HEK293 (cell line): ENCODE data around the gene PANK4.
A peak's percentile ranks its signal among the peaks of the same experiment; 100 is the strongest.

Experiments used
- CTCF ChIA-PET: fragments of 350-600 bp; formaldehyde crosslinking; extraction: SDS; loops from one replicate; lab custom pipeline; 2021; ENCODE audit warnings: antibody characterized with exemption; lab: Yijun Ruan, JAX
- POLR2A ChIA-PET: fragments of 300-600 bp; formaldehyde crosslinking; extraction: SDS; loops from one replicate; lab custom pipeline; 2020; ENCODE audit warnings: antibody characterized with exemption, inconsistent platforms; lab: Yijun Ruan, JAX
- H3K27ac ChIP-seq: fragments of 200-500 bp; sonication (Bioruptor generic); 2 replicates; pipeline ENCODE4 v1.5.1; 2014; ENCODE audit warnings: low read depth, low read length, control low read depth, inconsistent platforms; ENCODE audit errors: extremely low read depth
- H3K36me3 ChIP-seq, 2 experiments: fragments of 200-500 bp in 1 of 2; sonication (Bioruptor generic) in 1 of 2; 1 replicate in 1 of 2; 2 replicates in 1 of 2; pipeline ENCODE4 v1.5.1; 2014 to 2017; ENCODE audit warnings: inconsistent platforms in 2 of 2, low read length in 2 of 2; ENCODE audit not compliant: control insufficient read depth in 2 of 2, insufficient read depth in 1 of 2
- H3K4me1 ChIP-seq: fragments of 200-500 bp; sonication (Bioruptor generic); 2 replicates; pipeline ENCODE4 v1.5.1; 2014; ENCODE audit warnings: mild to moderate bottlenecking, low read length, inconsistent platforms; ENCODE audit not compliant: control insufficient read depth, insufficient read depth
- H3K4me3 ChIP-seq: 2 replicates; pipeline ENCODE4 v1.5.1; 2011; ENCODE audit warnings: low read depth, mild to moderate bottlenecking, control low read depth, low read length, moderate library complexity
- H3K9me3 ChIP-seq: fragments of 200-500 bp; sonication (Bioruptor generic); 2 replicates; pipeline ENCODE4 v1.5.1; 2014; ENCODE audit warnings: low read depth, low read length, inconsistent platforms; ENCODE audit not compliant: control insufficient read depth, insufficient read depth
- EGR2 ChIP-seq: fragments of 450-650 bp; formaldehyde crosslinking; IDR thresholded peaks from 2 replicates; pipeline ENCODE4 v1.5.1; 2016; ENCODE audit warnings: low read depth, missing biosample characterization, missing genetic modification characterization
- KLF9 ChIP-seq: fragments of 450-650 bp; formaldehyde crosslinking; IDR thresholded peaks from 2 replicates; pipeline ENCODE4 v1.5.1; 2016; ENCODE audit warnings: missing biosample characterization, missing genetic modification characterization, low read depth
- RBAK ChIP-seq: fragments of 450-650 bp; formaldehyde crosslinking; IDR thresholded peaks from 2 replicates; pipeline ENCODE4 v1.5.1; 2016; ENCODE audit warnings: missing biosample characterization, missing genetic modification characterization
- REPIN1 ChIP-seq: fragments of 450-650 bp; formaldehyde crosslinking; IDR thresholded peaks from 2 replicates; pipeline ENCODE4 v1.5.1; 2017; ENCODE audit warnings: missing biosample characterization, missing genetic modification characterization, low read depth
- ZBTB17 ChIP-seq: fragments of 450-650 bp; formaldehyde crosslinking; IDR thresholded peaks from 2 replicates; pipeline ENCODE4 v1.5.1; 2016; ENCODE audit warnings: missing biosample characterization, missing genetic modification characterization
- ZFHX2 ChIP-seq: fragments of 450-650 bp; formaldehyde crosslinking; conservative IDR thresholded peaks from 2 replicates; pipeline ENCODE4 v1.5.1; 2016; ENCODE audit warnings: missing biosample characterization, missing genetic modification characterization
- ZFP3 ChIP-seq: fragments of 450-650 bp; formaldehyde crosslinking; IDR thresholded peaks from 2 replicates; pipeline ENCODE4 v1.5.1; 2016; ENCODE audit warnings: low read depth, missing biosample characterization, missing genetic modification characterization
- ZFP69B ChIP-seq: fragments of 450-650 bp; formaldehyde crosslinking; IDR thresholded peaks from 2 replicates; pipeline ENCODE4 v1.5.1; 2016; ENCODE audit warnings: missing biosample characterization, missing genetic modification characterization
- ZIC2 ChIP-seq: fragments of 450-650 bp; formaldehyde crosslinking; IDR thresholded peaks from 2 replicates; pipeline ENCODE4 v1.5.1; 2016; ENCODE audit warnings: missing biosample characterization, missing genetic modification characterization
- ZNF16 ChIP-seq: fragments of 450-650 bp; formaldehyde crosslinking; IDR thresholded peaks from 2 replicates; pipeline ENCODE4 v1.5.1; 2016; ENCODE audit warnings: low read depth, missing biosample characterization, missing genetic modification characterization
- ZNF521 ChIP-seq: fragments of 450-650 bp; formaldehyde crosslinking; IDR thresholded peaks from 2 replicates; pipeline ENCODE4 v1.5.1; 2017; ENCODE audit warnings: missing biosample characterization, mild to moderate bottlenecking, missing genetic modification characterization
- ZNF626 ChIP-seq: fragments of 450-650 bp; sonication (Bioruptor Pico); formaldehyde crosslinking; IDR thresholded peaks from 2 replicates; pipeline ENCODE4 v1.5.1; 2018; ENCODE audit warnings: missing biosample characterization, missing genetic modification characterization, inconsistent platforms
- ZNF654 ChIP-seq: fragments of 450-650 bp; formaldehyde crosslinking; IDR thresholded peaks from 2 replicates; pipeline ENCODE4 v1.5.1; 2016; ENCODE audit warnings: low read depth, missing biosample characterization, missing genetic modification characterization
- ZNF658 ChIP-seq: fragments of 450-650 bp; formaldehyde crosslinking; IDR thresholded peaks from 2 replicates; pipeline ENCODE4; 2016; ENCODE audit warnings: missing biosample characterization, missing genetic modification characterization
- ZNF785 ChIP-seq: fragments of 450-650 bp; formaldehyde crosslinking; IDR thresholded peaks from 2 replicates; pipeline ENCODE4 v1.5.1; 2016; ENCODE audit warnings: missing biosample characterization, missing genetic modification characterization
- ZSCAN16 ChIP-seq: fragments of 450-650 bp; formaldehyde crosslinking; IDR thresholded peaks from 2 replicates; pipeline ENCODE4 v1.5.1; 2016; ENCODE audit warnings: missing biosample characterization, missing genetic modification characterization
- TF ChIP-seq, protein P1 (sequence below): fragments of 450-650 bp; formaldehyde crosslinking; IDR thresholded peaks from 2 replicates; pipeline ENCODE4 v1.5.1; 2017; ENCODE audit warnings: missing biosample characterization, missing genetic modification characterization
- TF ChIP-seq, protein P2 (sequence below): fragments of 450-650 bp; formaldehyde crosslinking; IDR thresholded peaks from 2 replicates; pipeline ENCODE4 v1.5.1; 2016; ENCODE audit warnings: missing biosample characterization, missing genetic modification characterization
- TF ChIP-seq, protein P3 (sequence below): fragments of 450-650 bp; formaldehyde crosslinking; IDR thresholded peaks from 2 replicates; pipeline ENCODE4 v1.5.1; 2016; ENCODE audit warnings: missing biosample characterization, missing genetic modification characterization, borderline replicate concordance
- TF ChIP-seq, protein P4 (sequence below): fragments of 450-650 bp; formaldehyde crosslinking; IDR thresholded peaks from 2 replicates; pipeline ENCODE4 v1.5.1; 2016; ENCODE audit warnings: missing biosample characterization, missing genetic modification characterization
- TF ChIP-seq, protein P5 (sequence below): fragments of 450-650 bp; formaldehyde crosslinking; conservative IDR thresholded peaks from 2 replicates; pipeline ENCODE4 v1.5.1; 2016; ENCODE audit warnings: low read depth, missing biosample characterization, missing genetic modification characterization
- TF ChIP-seq, protein P6 (sequence below): fragments of 450-650 bp; formaldehyde crosslinking; IDR thresholded peaks from 2 replicates; pipeline ENCODE4 v1.5.1; 2016; ENCODE audit warnings: missing biosample characterization, missing genetic modification characterization

PANK4 gene

DNA sequence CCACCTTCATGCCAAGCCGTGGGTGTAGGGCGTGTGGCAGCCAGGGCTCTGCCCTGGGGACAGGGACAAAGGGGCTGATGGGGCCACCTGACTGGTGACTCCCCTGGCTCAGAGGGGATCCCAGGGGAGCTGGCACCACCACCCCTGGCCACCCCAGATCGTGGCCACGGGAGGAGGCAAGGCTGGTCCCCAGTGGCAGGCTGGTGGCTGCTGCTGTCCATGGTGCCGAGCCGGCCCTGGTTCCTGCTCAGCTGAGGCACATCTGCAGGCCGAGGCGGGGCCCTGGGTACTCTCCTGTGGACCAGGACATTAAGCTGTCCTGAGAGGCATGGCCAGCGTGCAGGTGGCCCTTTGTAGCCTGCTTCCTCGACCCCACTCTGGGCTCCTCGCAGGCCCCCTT, 43.8 kb downstream of the PANK4 start:
- Histone ChIP-seq H3K27ac (no peak overlapping the region), H3K9me3 (no peaks in the 10 kb centered on the region), H3K4me1 (no peaks in the 10 kb centered on the region), H3K4me3 (no peak overlapping the region), H3K36me3 (no peaks in the 10 kb centered on the region)
- ChIA-PET CTCF (no interaction called here), POLR2A (no interaction called here)
- TF ChIP-seq, protein P1, sequence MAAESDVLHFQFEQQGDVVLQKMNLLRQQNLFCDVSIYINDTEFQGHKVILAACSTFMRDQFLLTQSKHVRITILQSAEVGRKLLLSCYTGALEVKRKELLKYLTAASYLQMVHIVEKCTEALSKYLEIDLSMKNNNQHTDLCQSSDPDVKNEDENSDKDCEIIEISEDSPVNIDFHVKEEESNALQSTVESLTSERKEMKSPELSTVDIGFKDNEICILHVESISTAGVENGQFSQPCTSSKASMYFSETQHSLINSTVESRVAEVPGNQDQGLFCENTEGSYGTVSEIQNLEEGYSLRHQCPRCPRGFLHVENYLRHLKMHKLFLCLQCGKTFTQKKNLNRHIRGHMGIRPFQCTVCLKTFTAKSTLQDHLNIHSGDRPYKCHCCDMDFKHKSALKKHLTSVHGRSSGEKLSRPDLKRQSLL (tag by site-specific recombination) = no peak
- TF ChIP-seq ZFHX2 (tag by site-specific recombination) = 0 out of 2 replicates have a peak, but pooled peaks have one; percentile 24
- no peak for TF ChIP-seq ZBTB17 (tag by site-specific recombination)
- TF ChIP-seq, protein P2, sequence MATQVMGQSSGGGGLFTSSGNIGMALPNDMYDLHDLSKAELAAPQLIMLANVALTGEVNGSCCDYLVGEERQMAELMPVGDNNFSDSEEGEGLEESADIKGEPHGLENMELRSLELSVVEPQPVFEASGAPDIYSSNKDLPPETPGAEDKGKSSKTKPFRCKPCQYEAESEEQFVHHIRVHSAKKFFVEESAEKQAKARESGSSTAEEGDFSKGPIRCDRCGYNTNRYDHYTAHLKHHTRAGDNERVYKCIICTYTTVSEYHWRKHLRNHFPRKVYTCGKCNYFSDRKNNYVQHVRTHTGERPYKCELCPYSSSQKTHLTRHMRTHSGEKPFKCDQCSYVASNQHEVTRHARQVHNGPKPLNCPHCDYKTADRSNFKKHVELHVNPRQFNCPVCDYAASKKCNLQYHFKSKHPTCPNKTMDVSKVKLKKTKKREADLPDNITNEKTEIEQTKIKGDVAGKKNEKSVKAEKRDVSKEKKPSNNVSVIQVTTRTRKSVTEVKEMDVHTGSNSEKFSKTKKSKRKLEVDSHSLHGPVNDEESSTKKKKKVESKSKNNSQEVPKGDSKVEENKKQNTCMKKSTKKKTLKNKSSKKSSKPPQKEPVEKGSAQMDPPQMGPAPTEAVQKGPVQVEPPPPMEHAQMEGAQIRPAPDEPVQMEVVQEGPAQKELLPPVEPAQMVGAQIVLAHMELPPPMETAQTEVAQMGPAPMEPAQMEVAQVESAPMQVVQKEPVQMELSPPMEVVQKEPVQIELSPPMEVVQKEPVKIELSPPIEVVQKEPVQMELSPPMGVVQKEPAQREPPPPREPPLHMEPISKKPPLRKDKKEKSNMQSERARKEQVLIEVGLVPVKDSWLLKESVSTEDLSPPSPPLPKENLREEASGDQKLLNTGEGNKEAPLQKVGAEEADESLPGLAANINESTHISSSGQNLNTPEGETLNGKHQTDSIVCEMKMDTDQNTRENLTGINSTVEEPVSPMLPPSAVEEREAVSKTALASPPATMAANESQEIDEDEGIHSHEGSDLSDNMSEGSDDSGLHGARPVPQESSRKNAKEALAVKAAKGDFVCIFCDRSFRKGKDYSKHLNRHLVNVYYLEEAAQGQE = peak; percentile 98
- no peak for TF ChIP-seq ZNF658

DNA sequence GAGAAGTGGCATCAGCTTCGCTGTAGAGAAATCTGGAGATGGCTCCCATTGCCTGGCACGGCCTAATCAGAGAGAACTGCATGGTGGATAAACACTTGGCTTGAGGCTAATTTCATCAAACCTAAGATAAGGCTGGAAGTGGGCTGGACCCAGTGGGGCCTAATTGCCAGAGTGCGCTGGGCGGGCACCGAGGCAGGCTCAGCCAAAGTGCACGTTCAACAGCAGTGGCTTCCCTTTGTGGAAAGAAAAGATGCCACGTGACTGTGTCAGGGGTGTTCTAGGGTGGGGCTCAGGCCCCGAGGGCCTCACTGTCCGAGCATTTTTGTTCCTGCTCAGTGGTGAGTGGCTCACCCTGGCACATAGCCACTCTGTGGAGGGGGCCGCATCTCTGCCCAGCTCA, 44.5 kb downstream of the PANK4 start:
- no peak overlapping the region for H3K4me3 ChIP-seq
- no peaks in the 10 kb centered on the region for H3K4me1 ChIP-seq
- CTCF ChIA-PET = no interaction called here
- H3K9me3 ChIP-seq = no peaks in the 10 kb centered on the region
- POLR2A ChIA-PET = no interaction called here
- TF ChIP-seq KLF9 (tag by site-specific recombination) (no peak), ZNF785 (tag by site-specific recombination) (no peak), ZNF521 (tag by site-specific recombination) (no peak), ZNF16 (tag by site-specific recombination) (no peak), ZFHX2 (tag by site-specific recombination) (no peak), ZSCAN16 (tag by site-specific recombination) (no peak), REPIN1 (tag by site-specific recombination) (no peak), ZNF626 (no peak), ZFP3 (tag by site-specific recombination) (no peak), RBAK (no peak), ZIC2 (tag by site-specific recombination) (no peak), ZFP69B (no peak), EGR2 (tag by site-specific recombination) (no peak), ZNF654 (tag by site-specific recombination) (no peak)
- TF ChIP-seq, protein P3, sequence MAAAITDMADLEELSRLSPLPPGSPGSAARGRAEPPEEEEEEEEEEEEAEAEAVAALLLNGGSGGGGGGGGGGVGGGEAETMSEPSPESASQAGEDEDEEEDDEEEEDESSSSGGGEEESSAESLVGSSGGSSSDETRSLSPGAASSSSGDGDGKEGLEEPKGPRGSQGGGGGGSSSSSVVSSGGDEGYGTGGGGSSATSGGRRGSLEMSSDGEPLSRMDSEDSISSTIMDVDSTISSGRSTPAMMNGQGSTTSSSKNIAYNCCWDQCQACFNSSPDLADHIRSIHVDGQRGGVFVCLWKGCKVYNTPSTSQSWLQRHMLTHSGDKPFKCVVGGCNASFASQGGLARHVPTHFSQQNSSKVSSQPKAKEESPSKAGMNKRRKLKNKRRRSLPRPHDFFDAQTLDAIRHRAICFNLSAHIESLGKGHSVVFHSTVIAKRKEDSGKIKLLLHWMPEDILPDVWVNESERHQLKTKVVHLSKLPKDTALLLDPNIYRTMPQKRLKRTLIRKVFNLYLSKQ (tag by site-specific recombination) = no peak
- TF ChIP-seq, protein P4, sequence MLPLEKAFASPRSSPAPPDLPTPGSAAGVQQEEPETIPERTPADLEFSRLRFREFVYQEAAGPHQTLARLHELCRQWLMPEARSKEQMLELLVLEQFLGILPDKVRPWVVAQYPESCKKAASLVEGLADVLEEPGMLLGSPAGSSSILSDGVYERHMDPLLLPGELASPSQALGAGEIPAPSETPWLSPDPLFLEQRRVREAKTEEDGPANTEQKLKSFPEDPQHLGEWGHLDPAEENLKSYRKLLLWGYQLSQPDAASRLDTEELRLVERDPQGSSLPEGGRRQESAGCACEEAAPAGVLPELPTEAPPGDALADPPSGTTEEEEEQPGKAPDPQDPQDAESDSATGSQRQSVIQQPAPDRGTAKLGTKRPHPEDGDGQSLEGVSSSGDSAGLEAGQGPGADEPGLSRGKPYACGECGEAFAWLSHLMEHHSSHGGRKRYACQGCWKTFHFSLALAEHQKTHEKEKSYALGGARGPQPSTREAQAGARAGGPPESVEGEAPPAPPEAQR (tag by site-specific recombination) = no peak
- TF ChIP-seq, protein P5, sequence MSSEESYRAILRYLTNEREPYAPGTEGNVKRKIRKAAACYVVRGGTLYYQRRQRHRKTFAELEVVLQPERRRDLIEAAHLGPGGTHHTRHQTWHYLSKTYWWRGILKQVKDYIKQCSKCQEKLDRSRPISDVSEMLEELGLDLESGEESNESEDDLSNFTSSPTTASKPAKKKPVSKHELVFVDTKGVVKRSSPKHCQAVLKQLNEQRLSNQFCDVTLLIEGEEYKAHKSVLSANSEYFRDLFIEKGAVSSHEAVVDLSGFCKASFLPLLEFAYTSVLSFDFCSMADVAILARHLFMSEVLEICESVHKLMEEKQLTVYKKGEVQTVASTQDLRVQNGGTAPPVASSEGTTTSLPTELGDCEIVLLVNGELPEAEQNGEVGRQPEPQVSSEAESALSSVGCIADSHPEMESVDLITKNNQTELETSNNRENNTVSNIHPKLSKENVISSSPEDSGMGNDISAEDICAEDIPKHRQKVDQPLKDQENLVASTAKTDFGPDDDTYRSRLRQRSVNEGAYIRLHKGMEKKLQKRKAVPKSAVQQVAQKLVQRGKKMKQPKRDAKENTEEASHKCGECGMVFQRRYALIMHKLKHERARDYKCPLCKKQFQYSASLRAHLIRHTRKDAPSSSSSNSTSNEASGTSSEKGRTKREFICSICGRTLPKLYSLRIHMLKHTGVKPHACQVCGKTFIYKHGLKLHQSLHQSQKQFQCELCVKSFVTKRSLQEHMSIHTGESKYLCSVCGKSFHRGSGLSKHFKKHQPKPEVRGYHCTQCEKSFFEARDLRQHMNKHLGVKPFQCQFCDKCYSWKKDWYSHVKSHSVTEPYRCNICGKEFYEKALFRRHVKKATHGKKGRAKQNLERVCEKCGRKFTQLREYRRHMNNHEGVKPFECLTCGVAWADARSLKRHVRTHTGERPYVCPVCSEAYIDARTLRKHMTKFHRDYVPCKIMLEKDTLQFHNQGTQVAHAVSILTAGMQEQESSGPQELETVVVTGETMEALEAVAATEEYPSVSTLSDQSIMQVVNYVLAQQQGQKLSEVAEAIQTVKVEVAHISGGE = no peak
- TF ChIP-seq, protein P6, sequence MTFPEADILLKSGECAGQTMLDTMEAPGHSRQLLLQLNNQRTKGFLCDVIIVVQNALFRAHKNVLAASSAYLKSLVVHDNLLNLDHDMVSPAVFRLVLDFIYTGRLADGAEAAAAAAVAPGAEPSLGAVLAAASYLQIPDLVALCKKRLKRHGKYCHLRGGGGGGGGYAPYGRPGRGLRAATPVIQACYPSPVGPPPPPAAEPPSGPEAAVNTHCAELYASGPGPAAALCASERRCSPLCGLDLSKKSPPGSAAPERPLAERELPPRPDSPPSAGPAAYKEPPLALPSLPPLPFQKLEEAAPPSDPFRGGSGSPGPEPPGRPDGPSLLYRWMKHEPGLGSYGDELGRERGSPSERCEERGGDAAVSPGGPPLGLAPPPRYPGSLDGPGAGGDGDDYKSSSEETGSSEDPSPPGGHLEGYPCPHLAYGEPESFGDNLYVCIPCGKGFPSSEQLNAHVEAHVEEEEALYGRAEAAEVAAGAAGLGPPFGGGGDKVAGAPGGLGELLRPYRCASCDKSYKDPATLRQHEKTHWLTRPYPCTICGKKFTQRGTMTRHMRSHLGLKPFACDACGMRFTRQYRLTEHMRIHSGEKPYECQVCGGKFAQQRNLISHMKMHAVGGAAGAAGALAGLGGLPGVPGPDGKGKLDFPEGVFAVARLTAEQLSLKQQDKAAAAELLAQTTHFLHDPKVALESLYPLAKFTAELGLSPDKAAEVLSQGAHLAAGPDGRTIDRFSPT (tag by site-specific recombination) = no peak
- TF ChIP-seq, all 188 proteins: peak for 0
- Histone ChIP-seq H3K36me3 (no peaks in the 10 kb centered on the region), H3K27ac (no peak overlapping the region)
